ENCODE results near the gene CEP104. TPM values are rescaled to one million over a fixed set of nuclear protein-coding genes. Genes with fewer than 3 reads are reported as not detected.
A peak's percentile ranks its signal among the peaks of the same experiment; 100 is the strongest.

CEP104 gene
- total and polyA plus RNA-seq, 2 experiments from 2014 or later: 12.7 to 22.6 TPM

DNA sequence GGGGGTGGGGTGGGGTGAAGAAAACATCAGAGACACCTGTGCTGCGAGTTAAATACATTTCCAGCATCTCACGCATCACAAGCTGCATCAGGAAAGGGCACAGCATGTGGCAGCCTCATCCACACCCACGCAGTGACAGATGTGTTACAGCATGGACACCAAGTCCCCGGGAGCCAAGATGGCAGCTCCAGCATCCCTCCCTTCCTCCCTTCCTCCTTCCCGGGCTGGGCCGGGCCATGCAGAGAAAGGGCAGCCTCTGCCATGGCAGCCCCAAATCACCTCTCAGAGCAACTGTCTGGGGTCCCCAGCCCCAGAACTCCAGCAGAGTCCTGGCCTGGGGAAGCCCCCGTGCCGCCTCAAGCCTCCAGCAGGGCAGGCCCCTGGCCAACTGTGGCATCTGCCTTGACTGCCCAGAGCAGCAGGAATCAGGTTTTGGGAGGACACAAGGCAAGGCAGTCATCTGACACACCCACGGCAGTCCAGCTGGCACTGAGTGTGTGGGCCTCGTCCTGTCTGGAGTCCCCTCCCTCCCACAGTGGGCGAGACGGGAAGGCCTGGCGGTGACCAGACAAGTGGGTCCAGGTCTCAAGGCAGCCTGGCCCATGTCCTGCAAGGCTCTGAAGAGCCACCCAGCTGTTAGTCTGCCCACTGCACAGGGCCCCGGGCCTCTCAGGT is 78.3 kb downstream of the CEP104 start:
- Histone ChIP-seq H3K4me3 (no peak overlapping the region), H3K79me2 (no peaks in the 10 kb centered on the region), H3K27ac (no peak overlapping the region), H3K27me3 (no peaks in the 10 kb centered on the region), H3K9me3 (ENCODE audit: low read depth) (no peaks in the 10 kb centered on the region), H3K4me2 (no peak overlapping the region), H3K9me2 (replicated peaks; ENCODE audit: insufficient read depth) (no peaks in the 10 kb centered on the region), H2AFZ (no peak overlapping the region), H3K4me1 (ENCODE audit: insufficient read depth) (peaks cover 29% of the 10 kb centered on the region), H3K36me3 (replicated peaks; ENCODE audit: insufficient read depth, low read depth) (no peaks in the 10 kb centered on the region), H4K20me1 (ENCODE audit: insufficient read depth, poor library complexity, severe bottlenecking) (no peaks in the 10 kb centered on the region)
- no peak for DNase-seq (ENCODE audit: low spot score)
- 90% methylated on average over 14 of the region's 14 CpGs for WGBS (ENCODE audit: low lambda C conversion rate, missing lambda C conversion rate)
- TF ChIP-seq EZH2 (IDR thresholded peaks at IDR 0.05; ENCODE audit: borderline replicate concordance): no peak
- no peak for TF ChIP-seq EZH2phosphoT487 (IDR thresholded peaks at IDR 0.05; ENCODE audit: low read depth, severe bottlenecking, unreplicated experiment)
- TF ChIP-seq CTCF (IDR thresholded peaks at IDR 0.05; ENCODE audit: poor library complexity): no peak

- DNase-seq (ENCODE audit: low spot score): peak; percentile 2
- 86% methylated on average over 20 of the region's 20 CpGs for WGBS (ENCODE audit: low lambda C conversion rate, missing lambda C conversion rate)
- no peak overlapping the region for H2AFZ ChIP-seq
- no peak overlapping the region for H3K4me3 ChIP-seq
- H3K27me3 ChIP-seq: no peaks in the 10 kb centered on the region
- H3K4me2 ChIP-seq: no peak overlapping the region
- no peaks in the 10 kb centered on the region for H3K9me2 ChIP-seq (replicated peaks; ENCODE audit: insufficient read depth)
- H3K9me3 ChIP-seq (ENCODE audit: low read depth): no peaks in the 10 kb centered on the region
- no peaks in the 10 kb centered on the region for H3K79me2 ChIP-seq
- H3K27ac ChIP-seq: no peak overlapping the region
- TF ChIP-seq EZH2 (IDR thresholded peaks at IDR 0.05; ENCODE audit: borderline replicate concordance): no peak
- TF ChIP-seq EZH2phosphoT487 (IDR thresholded peaks at IDR 0.05; ENCODE audit: low read depth, severe bottlenecking, unreplicated experiment): no peak
- no peak for TF ChIP-seq CTCF (IDR thresholded peaks at IDR 0.05; ENCODE audit: poor library complexity)
- no peaks in the 10 kb centered on the region for H4K20me1 ChIP-seq (ENCODE audit: insufficient read depth, poor library complexity, severe bottlenecking)
- H3K4me1 ChIP-seq (ENCODE audit: insufficient read depth): peaks cover 33% of the 10 kb centered on the region
- no peaks in the 10 kb centered on the region for H3K36me3 ChIP-seq (replicated peaks; ENCODE audit: insufficient read depth, low read depth)
Observed at GRCh38 chr1:3777647-3778589, 79.1 kb downstream of the CEP104 start.

GRCh38 chr1:3777078-3777547 is 79.9 kb downstream of the CEP104 start:
- no peak for TF ChIP-seq EZH2 (IDR thresholded peaks at IDR 0.05; ENCODE audit: borderline replicate concordance)
- no peak for TF ChIP-seq EZH2phosphoT487 (IDR thresholded peaks at IDR 0.05; ENCODE audit: low read depth, severe bottlenecking, unreplicated experiment)
- no peak for TF ChIP-seq CTCF (IDR thresholded peaks at IDR 0.05; ENCODE audit: poor library complexity)
- H4K20me1 ChIP-seq (ENCODE audit: insufficient read depth, poor library complexity, severe bottlenecking): no peaks in the 10 kb centered on the region
- peaks cover 33% of the 10 kb centered on the region for H3K4me1 ChIP-seq (ENCODE audit: insufficient read depth)
- WGBS (ENCODE audit: low lambda C conversion rate, missing lambda C conversion rate): 83% methylated on average over 9 of the region's 10 CpGs
- H3K4me3 ChIP-seq: no peak overlapping the region
- H3K36me3 ChIP-seq (replicated peaks; ENCODE audit: insufficient read depth, low read depth): no peaks in the 10 kb centered on the region
- peak overlapping the region; percentile 20 for H3K27ac ChIP-seq
- no peak overlapping the region for H3K4me2 ChIP-seq
- DNase-seq (ENCODE audit: low spot score): no peak
- no peaks in the 10 kb centered on the region for H3K9me2 ChIP-seq (replicated peaks; ENCODE audit: insufficient read depth)
- no peaks in the 10 kb centered on the region for H3K79me2 ChIP-seq
- no peaks in the 10 kb centered on the region for H3K27me3 ChIP-seq
- H2AFZ ChIP-seq: no peak overlapping the region
- no peaks in the 10 kb centered on the region for H3K9me3 ChIP-seq (ENCODE audit: low read depth)
